AG09319 (cell line): ENCODE data around the gene RTN4RL1.

Experiments
- DNase-seq: peaks from one replicate; pipeline ENCODE4 v3.0.0-alpha.2; 2010; ENCODE audit warnings: low read depth; ENCODE audit errors: extremely low read depth
- TF ChIP-seq, protein P1 (sequence below): IDR thresholded peaks from 2 replicates; pipeline ENCODE4 v1.5.1; 2011; ENCODE audit warnings: low read depth, mild to moderate bottlenecking, inconsistent platforms, low read length, moderate library complexity

The RTN4RL1 gene

DNA sequence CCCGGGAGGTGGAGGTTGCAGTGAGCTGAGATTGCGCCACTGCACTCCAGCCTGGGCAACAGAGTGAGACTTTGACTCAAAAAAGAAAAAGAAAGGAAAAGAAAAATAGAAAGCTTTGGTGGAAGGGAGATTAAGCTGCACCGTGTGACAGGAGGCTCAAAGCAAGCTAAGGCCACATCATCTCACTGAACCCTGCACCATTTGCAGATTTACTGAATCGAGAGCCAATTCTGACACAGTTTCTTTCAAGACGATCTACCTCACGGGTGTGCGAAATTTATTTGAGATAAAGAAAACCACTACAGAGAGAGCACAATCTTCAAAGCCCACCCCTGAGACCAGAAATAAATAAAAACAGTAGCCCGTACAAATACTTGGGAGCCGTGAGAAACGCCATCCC lies 49.6 kb downstream of the RTN4RL1 start:
- TF ChIP-seq, protein P1, sequence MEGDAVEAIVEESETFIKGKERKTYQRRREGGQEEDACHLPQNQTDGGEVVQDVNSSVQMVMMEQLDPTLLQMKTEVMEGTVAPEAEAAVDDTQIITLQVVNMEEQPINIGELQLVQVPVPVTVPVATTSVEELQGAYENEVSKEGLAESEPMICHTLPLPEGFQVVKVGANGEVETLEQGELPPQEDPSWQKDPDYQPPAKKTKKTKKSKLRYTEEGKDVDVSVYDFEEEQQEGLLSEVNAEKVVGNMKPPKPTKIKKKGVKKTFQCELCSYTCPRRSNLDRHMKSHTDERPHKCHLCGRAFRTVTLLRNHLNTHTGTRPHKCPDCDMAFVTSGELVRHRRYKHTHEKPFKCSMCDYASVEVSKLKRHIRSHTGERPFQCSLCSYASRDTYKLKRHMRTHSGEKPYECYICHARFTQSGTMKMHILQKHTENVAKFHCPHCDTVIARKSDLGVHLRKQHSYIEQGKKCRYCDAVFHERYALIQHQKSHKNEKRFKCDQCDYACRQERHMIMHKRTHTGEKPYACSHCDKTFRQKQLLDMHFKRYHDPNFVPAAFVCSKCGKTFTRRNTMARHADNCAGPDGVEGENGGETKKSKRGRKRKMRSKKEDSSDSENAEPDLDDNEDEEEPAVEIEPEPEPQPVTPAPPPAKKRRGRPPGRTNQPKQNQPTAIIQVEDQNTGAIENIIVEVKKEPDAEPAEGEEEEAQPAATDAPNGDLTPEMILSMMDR, result no peak
- DNase-seq, result no peak

DNA sequence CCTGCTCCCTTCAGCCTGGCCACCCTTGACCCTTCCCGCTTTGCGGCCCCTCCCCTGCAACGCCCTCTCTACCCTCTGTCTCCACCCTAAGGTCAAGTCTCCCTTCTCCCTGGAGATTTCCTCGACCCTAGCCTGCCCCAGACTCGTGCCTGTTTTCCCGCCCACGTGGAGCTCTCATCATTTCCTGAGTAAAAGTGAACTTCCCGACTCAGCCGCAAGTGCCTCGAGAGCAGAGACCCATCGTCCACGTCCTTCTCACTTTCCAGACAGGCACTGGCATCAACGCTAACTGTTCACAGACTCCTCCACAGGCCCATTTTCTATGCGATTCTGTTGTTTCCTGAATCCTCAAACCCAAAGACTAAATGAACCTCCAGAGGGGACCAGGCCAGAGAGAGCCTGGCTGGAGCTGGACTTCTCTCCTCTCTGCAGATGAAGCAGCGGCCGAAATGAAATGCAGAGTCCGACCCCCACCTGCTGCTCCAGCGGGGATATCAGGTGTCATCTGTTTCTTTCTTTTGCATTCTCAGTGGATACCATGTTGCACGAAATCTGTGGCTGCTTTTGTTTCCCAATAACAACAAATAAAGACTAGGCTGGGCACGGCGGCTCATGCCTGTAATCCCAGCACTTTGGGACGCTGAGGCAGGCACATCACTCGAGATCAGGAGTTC lies 52.5 kb downstream of the RTN4RL1 start:
- no peak for DNase-seq
- TF ChIP-seq, protein P1, result no peak

DNA sequence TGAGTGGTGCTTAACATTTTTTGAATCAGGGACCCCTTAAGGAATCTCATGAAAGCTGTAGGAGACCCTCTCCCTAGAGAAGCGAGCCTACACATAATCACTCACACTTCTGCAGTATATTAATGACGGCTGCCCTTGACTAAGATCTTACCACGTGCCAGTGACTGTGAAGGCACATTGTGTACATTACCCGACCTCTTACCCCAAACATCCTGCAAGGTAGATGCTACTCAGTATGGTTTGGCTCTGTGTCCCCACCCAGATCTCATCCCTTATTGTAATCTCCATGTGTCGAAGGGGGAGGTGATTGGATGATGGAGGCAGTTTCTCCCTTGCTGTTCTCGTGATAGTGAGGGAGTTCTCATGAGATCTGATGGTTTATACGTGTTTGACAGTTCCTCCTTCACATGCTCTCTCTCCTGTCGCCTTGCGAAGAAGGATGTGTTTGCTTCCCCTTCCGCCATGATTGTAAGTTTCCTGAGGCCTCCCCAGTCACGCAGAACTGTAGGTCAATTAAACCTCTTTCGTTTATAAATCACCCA lies 54.2 kb downstream of the RTN4RL1 start:
- TF ChIP-seq, protein P1, result no peak

DNA sequence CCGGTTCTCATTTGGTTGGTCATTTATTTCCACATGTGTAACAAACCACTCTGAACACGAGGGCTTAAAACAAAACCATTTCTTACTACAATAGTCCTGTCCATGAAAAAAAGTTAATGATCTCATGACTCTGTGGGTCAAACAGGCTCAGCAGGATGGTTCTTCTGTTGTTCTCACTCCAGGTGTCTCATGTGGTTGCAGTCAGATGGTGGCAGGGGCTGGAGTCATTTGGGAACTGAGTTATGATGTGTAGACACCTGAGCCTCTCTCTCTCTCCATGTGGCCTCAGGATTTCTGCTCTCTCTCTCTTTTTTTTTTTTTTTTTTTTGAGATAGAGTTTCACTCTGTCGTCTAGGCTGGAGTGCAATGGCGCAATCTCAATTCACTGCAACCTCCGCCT lies 55.4 kb downstream of the RTN4RL1 start:
- TF ChIP-seq, protein P1, result no peak

More for the DNA sequence above, 54.2 kb downstream of the RTN4RL1 start:
- no peak for DNase-seq

DNA sequence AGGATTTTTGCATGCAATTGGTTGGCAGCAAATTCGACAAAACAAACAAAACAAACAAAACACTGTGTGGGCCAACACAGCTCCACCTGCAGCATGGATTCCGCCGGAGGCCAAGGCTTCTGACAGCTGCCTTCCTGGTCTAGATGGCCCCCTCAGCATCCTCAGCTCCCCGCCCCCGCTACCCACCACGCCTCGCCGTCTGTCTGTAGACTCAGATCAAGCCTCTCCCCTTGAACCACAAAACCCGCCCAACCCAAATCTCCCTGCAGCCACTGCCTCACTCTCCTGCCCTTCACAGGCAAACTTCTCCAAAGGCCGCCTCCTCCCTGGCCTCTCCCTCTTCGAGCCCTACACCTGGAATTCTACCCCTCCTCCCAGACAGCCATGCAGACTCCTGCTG lies 57.9 kb downstream of the RTN4RL1 start:
- TF ChIP-seq, protein P1, result no peak
- DNase-seq, result no peak

More for the DNA sequence above, 55.4 kb downstream of the RTN4RL1 start:
- no peak for DNase-seq

DNA sequence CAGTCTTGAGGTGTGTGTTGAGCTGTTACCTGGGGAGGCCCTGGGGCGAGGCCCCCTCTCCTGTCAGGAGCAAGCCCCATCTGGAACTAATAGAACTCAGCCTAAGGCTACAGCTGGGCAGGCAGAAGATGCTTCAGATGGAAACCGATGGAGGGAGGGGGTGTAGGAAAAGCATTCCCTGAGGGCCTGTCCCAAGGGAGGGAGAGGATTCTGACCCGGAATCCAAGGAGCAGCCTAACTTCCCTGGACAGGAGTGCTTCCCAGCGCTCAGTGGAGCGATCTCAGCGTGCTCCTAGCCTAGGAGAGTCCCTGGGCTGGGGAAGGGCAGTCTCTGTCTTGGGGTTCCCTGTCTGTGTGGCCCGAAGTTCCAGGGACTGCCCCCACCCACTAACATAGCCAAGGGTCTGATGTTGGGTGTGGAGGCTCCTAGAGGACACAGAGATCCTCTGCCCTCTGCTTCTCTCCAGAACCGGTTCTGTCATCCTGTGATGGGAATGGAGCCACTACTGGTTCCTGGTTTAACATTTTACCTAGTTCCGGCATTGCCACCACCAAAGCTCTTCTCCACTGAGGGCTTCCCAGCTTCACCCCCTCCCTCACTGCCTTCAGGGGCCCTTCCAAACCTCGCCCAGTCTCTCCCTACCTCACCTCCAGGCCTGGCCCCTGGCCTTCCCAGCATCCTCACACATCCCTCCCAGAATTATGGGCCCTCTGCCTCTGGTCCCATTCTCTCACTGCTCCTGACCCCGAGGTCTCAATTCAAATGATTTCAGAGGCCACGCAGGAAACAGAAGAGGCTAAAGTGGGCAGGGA lies 58.7 kb downstream of the RTN4RL1 start:
- no peak for DNase-seq
- TF ChIP-seq, protein P1, result no peak

DNA sequence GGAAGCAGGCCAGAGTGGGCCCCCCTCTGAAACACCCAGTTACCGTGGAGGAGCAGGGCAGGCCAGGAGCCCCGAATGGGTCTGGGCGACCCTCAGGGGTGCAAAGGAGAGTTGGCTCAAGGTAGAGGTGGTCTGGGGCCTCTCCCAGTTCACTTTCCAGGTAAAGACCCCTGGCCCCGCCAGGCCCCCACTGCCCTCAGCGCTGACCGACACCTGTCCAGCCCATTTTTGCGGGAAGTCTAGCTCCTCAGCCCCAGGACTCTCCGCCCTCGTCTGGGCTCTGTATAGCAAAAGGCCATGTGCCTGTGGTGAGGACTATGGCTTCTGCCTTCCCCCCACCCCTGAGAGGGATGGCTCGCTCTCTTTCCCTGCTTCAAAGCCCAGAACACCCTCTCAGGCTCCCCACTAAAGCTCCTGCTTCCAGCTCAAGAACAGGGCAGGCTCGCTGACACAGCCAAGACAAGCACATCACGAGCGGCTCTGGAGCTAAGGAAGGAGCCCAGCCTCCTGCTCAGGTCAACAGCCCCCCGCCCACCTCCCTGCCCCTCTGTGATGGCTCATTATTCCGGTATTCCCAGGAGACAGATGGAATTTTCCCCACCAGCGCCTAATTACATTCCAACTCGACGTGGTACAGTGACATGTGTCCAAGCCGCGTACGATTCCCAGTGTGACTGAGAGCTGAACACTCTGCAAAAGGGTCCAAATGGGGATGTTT lies 59.4 kb downstream of the RTN4RL1 start:
- TF ChIP-seq, protein P1, result no peak
- DNase-seq, result no peak
